A673 (cell line): ENCODE measurements around the gene SH3TC2. TPM values are rescaled to one million over a fixed set of nuclear protein-coding genes. Genes with fewer than 3 reads are reported as not detected.

ENCODE experiments used
- BruUV-seq: library from RNA; stranded (reverse); fragments of 400-500 nt; replicated peaks from 2 replicates; lab custom pipeline; 2021; lab: Mats Ljungman, UMichigan
- CTCF ChIA-PET: fragments of 300-600 bp; sonication (Branson Sonifier 250); formaldehyde crosslinking; loops from one replicate; lab custom pipeline; 2022; ENCODE audit warnings: antibody characterized with exemption; lab: Charles Lee
- POLR2A ChIA-PET: fragments of 300-600 bp; sonication (Branson Sonifier 250); formaldehyde crosslinking; loops from one replicate; lab custom pipeline; 2022; ENCODE audit warnings: antibody characterized with exemption; ENCODE audit not compliant: low non-redundant PET; lab: Charles Lee
- DNase-seq: peaks from one replicate; pipeline ENCODE4 v3.0.0-alpha.2; 2015; ENCODE audit warnings: low spot score
- H3K27ac ChIP-seq: fragments of 200-600 bp; sonication (generic); 2 replicates; pipeline ENCODE4 v1.5.1; 2016; ENCODE audit warnings: mixed run types, low read depth, mild to moderate bottlenecking, mixed read lengths, antibody characterized with exemption, low read length; ENCODE audit not compliant: poor library complexity, severe bottlenecking
- H3K27me3 ChIP-seq: fragments of 200-600 bp; sonication (generic); replicated peaks from 2 replicates; pipeline ENCODE4 v1.6.1; 2017; ENCODE audit warnings: mixed run types, low read depth, mild to moderate bottlenecking, mixed read lengths, antibody characterized with exemption, low read length; ENCODE audit not compliant: insufficient read depth, poor library complexity
- H3K36me3 ChIP-seq: fragments of 200-600 bp; sonication (generic); 2 replicates; pipeline ENCODE4 v1.6.1; 2016; ENCODE audit warnings: mixed run types, mild to moderate bottlenecking, mixed read lengths, antibody characterized with exemption, low read length; ENCODE audit not compliant: insufficient read depth, poor library complexity, severe bottlenecking
- H3K4me1 ChIP-seq: fragments of 200-600 bp; sonication (generic); 2 replicates; pipeline ENCODE4 v1.6.1; 2017; ENCODE audit warnings: mixed run types, mild to moderate bottlenecking, mixed read lengths, antibody characterized with exemption, low read length; ENCODE audit not compliant: insufficient read depth, poor library complexity, severe bottlenecking
- H3K4me3 ChIP-seq: fragments of 200-600 bp; sonication (generic); 2 replicates; pipeline ENCODE4 v1.5.1; 2016; ENCODE audit warnings: low read depth, mixed run types, mild to moderate bottlenecking, mixed read lengths, low read length; ENCODE audit not compliant: poor library complexity, severe bottlenecking
- H3K9me3 ChIP-seq: fragments of 200-600 bp; sonication (generic); 2 replicates; pipeline ENCODE4 v1.6.1; 2016; ENCODE audit warnings: mixed run types, low read depth, mild to moderate bottlenecking, mixed read lengths, antibody characterized with exemption, low read length; ENCODE audit not compliant: poor library complexity, severe bottlenecking
- EZH2 ChIP-seq: fragments of 200-600 bp; sonication (generic); IDR thresholded peaks from 2 replicates; pipeline ENCODE4 v1.6.1; 2017; ENCODE audit warnings: borderline replicate concordance, low read depth, mild to moderate bottlenecking, mixed read lengths, antibody characterized with exemption, low read length; ENCODE audit not compliant: poor library complexity, severe bottlenecking
- intact Hi-C: fragments of 100-400 bp; cut with micrococcal nuclease; formaldehyde crosslinking; loops from one replicate; pipeline ENCODE4 v1.10.0; 2022; ENCODE audit not compliant: unreplicated experiment
- total RNA-seq: library from RNA; stranded (reverse); gene quantifications from 2 replicates; pipeline ENCODE4 v1.2.3, GENCODE V29; 2021
- TF ChIP-seq, protein P1 (sequence below): fragments of 300-800, 200-600 bp; sonication (generic); conservative IDR thresholded peaks from 2 replicates; pipeline ENCODE4 v1.5.1; 2017; ENCODE audit warnings: low read depth, mild to moderate bottlenecking, antibody characterized with exemption, low read length, moderate library complexity, mixed read lengths

Gene SH3TC2
- total RNA-seq, 1 experiment from 2014 or later, result 2.5 TPM

DNA sequence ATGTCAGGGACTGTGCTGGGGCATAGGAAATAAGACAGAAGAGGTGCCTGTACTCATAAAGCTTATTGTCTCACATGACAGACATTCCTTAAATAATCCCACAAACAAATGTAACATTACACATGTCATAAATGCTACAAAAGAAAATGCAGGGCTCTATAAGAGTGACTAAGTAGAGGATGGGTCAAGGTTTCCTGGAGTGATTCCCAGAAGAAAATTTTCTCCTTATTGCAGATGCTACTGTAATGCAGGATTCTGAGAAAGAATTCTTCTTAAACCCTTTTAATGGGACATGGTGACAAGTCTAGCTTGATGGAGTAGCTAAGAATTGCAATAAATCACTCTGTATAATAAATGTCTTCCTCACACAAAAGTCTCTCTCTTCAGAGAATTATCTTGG, 55.7 kb downstream of the SH3TC2 start:
- no peak overlapping the region for H3K4me3 ChIP-seq
- peak; percentile 55 for DNase-seq
- intact Hi-C loops, result no loop called here
- H3K9me3 ChIP-seq, result no peaks in the 10 kb centered on the region
- ChIA-PET CTCF (no interaction called here), POLR2A (no interaction called here)
- H3K4me1 ChIP-seq, result peaks cover 3% of the 10 kb centered on the region
- H3K27me3 ChIP-seq, result no peaks in the 10 kb centered on the region
- TF ChIP-seq, protein P1, sequence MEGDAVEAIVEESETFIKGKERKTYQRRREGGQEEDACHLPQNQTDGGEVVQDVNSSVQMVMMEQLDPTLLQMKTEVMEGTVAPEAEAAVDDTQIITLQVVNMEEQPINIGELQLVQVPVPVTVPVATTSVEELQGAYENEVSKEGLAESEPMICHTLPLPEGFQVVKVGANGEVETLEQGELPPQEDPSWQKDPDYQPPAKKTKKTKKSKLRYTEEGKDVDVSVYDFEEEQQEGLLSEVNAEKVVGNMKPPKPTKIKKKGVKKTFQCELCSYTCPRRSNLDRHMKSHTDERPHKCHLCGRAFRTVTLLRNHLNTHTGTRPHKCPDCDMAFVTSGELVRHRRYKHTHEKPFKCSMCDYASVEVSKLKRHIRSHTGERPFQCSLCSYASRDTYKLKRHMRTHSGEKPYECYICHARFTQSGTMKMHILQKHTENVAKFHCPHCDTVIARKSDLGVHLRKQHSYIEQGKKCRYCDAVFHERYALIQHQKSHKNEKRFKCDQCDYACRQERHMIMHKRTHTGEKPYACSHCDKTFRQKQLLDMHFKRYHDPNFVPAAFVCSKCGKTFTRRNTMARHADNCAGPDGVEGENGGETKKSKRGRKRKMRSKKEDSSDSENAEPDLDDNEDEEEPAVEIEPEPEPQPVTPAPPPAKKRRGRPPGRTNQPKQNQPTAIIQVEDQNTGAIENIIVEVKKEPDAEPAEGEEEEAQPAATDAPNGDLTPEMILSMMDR, result no peak
- TF ChIP-seq EZH2, result no peak
- H3K36me3 ChIP-seq, result no peaks in the 10 kb centered on the region
- no peak overlapping the region for H3K27ac ChIP-seq
- BruUV-seq, result no TSS peak

GRCh38 chr5:149006426-149006825, 56.4 kb downstream of the SH3TC2 start:
- Histone ChIP-seq H3K9me3 (no peaks in the 10 kb centered on the region), H3K4me3 (no peak overlapping the region), H3K27ac (no peak overlapping the region), H3K36me3 (no peaks in the 10 kb centered on the region), H3K27me3 (no peaks in the 10 kb centered on the region), H3K4me1 (peaks cover 3% of the 10 kb centered on the region)
- TF ChIP-seq EZH2, result no peak
- TF ChIP-seq, protein P1, result no peak
- POLR2A ChIA-PET, result no interaction called here
- DNase-seq, result no peak
- intact Hi-C loops, result no loop called here
- no TSS peak for BruUV-seq
- CTCF ChIA-PET, result no interaction called here

DNA sequence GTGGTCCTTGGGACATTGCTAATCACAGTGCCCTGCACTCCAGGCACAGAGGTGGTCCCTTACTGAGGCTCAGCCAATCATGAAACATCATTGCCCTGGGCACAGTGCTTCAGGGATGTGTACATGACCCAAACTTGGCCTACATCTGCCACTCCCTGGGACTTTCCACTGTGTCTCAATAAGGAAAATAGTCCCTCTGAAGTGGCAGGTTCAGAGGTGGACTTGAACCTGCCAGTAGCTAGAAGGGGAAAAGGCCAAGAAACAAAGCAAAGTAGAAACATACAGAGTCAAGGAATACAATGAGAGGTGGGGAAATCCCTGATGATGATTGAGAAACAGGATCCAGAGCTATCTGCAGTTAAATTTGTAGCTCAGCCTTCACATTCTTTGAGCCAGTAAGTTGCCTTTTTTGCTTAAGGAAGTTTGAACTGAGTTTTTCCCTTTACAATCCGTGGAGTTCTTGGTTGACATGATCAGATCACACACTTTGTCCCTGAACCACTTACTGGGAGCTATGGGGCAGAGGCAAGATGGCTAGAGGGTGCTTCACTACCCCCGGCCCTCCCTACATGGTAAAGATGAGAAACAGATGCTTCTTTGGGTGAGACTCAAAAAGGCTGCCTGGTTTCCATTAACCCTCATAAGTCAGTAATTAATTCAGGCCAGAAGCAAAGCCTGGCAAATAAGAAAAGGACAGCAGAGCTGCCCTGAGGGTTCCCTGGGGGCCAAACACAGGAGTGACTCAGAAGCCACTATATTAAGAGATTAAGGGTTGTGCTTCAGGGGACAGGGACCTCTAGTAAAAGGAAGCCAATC, 57.6 kb downstream of the SH3TC2 start:
- no peak overlapping the region for H3K27ac ChIP-seq
- CTCF ChIA-PET, result no interaction called here

More for the DNA sequence above, 57.6 kb downstream of the SH3TC2 start:
- BruUV-seq, result no TSS peak
- no peaks in the 10 kb centered on the region for H3K27me3 ChIP-seq
- POLR2A ChIA-PET, result no interaction called here
- peak; percentile 64 for DNase-seq
- no peaks in the 10 kb centered on the region for H3K36me3 ChIP-seq
- no peak overlapping the region for H3K4me3 ChIP-seq
- TF ChIP-seq, protein P1, result no peak
- TF ChIP-seq EZH2, result no peak
- H3K4me1 ChIP-seq, result peaks cover 3% of the 10 kb centered on the region
- intact Hi-C loops, result no loop called here
- no peaks in the 10 kb centered on the region for H3K9me3 ChIP-seq
